K562 (cell line): ENCODE results near the gene SAE1. TPM values are rescaled to one million over a fixed set of nuclear protein-coding genes. Genes with fewer than 3 reads are reported as not detected.
A peak's percentile ranks its signal among the peaks of the same experiment; 100 is the strongest.

Experiments used
- AFF1 ChIP-seq, 2 experiments: fragments of 450-650 bp; IDR thresholded peaks; 2 replicates each; pipeline ENCODE4 v1.6.1; 2018; ENCODE audit warnings: mild to moderate bottlenecking in 2 of 2, low read depth in 1 of 2; ENCODE audit not compliant: partially characterized antibody in 2 of 2
- C11orf30 ChIP-seq: fragments of 450-650 bp; IDR thresholded peaks from 2 replicates; pipeline ENCODE4 v1.6.1; 2016; ENCODE audit warnings: low read depth, mild to moderate bottlenecking
- CREB3L1 ChIP-seq: fragments of 450-650 bp; IDR thresholded peaks from 2 replicates; pipeline ENCODE4 v1.6.1; 2014; ENCODE audit warnings: low read depth, mild to moderate bottlenecking, moderate library complexity, borderline replicate concordance
- GTF2B ChIP-seq: IDR thresholded peaks from 2 replicates; pipeline ENCODE4 v1.6.1; 2011; ENCODE audit not compliant: insufficient read length; ENCODE audit errors: extremely low read depth
- HNRNPUL1 ChIP-seq: fragments of 200-400 bp; formaldehyde crosslinking; IDR thresholded peaks from 2 replicates; pipeline ENCODE4 v1.6.1; 2017; ENCODE audit warnings: low read length
- MAZ ChIP-seq, 2 experiments: fragments of 450-650 bp in 1 of 2; sonication (generic) in 1 of 2; formaldehyde crosslinking; IDR thresholded peaks in 1 of 2; conservative IDR thresholded peaks in 1 of 2; 2 replicates each; pipeline versions ENCODE4 v1.4.0 to v1.5.0; 2020; ENCODE audit warnings: mild to moderate bottlenecking in 1 of 2, missing genetic modification reagents in 1 of 2
- PATZ1 ChIP-seq: fragments of 250-450 bp; sonication (Bioruptor Pico); IDR thresholded peaks from 2 replicates; pipeline ENCODE4 v1.5.0; 2020; ENCODE audit warnings: mild to moderate bottlenecking, borderline replicate concordance
- RBM25 ChIP-seq: fragments of 200-400 bp; formaldehyde crosslinking; IDR thresholded peaks from 2 replicates; pipeline ENCODE4 v1.6.1; 2018; ENCODE audit warnings: low read length, low read depth, moderate library complexity; ENCODE audit not compliant: severe bottlenecking
- ZBTB12 ChIP-seq: fragments of 250-450 bp; sonication (Bioruptor Pico); IDR thresholded peaks from 2 replicates; pipeline ENCODE4 v1.4.0; 2020
- ZBTB26 ChIP-seq: fragments of 450-650 bp; formaldehyde crosslinking; IDR thresholded peaks from 2 replicates; pipeline ENCODE4 v1.4.0; 2022; ENCODE audit warnings: missing genetic modification characterization
- ZNF507 ChIP-seq: conservative IDR thresholded peaks from 2 replicates; pipeline ENCODE4 v1.6.1; 2017; ENCODE audit warnings: missing genetic modification characterization, missing compliant biosample characterization
- ZNF76 ChIP-seq: fragments of 250-450 bp; sonication (Bioruptor Pico); IDR thresholded peaks from 2 replicates; pipeline ENCODE4 v1.4.0; 2020; ENCODE audit warnings: mild to moderate bottlenecking, moderate library complexity, borderline replicate concordance
- polyA plus RNA-seq, 8 experiments: library from polyadenylated mRNA; depleted of rRNA in 4 of 8; stranded (reverse) in 5 of 8; unstranded in 3 of 8; fragments of >200 nt; fragmentation: Nextera tagmentation in 2 of 8; fragmentation: Illumina TruSeq in 1 of 8; extraction: Ambion mirVana in 2 of 8; extraction: Trizol in 1 of 8; gene quantifications; 2 replicates each; pipeline versions ENCODE4 v1.2.1 to v1.2.3, GENCODE V29; 2011 to 2014; ENCODE audit warnings: inconsistent platforms in 1 of 8, missing spikeins in 1 of 8
- total RNA-seq, 7 experiments: library from RNA; depleted of rRNA in 6 of 7; stranded (reverse); fragments of >200 nt in 6 of 7; fragmentation: Illumina TruSeq in 2 of 7; extraction: Trizol in 2 of 7; gene quantifications; 2 replicates each; pipeline versions ENCODE4 v1.2.1 to v1.2.3, GENCODE V29; 2011 to 2021; ENCODE audit warnings: low replicate concordance in 1 of 7

SAE1 gene
- total and polyA plus RNA-seq, 9 of the 15 experiments (the other 6 are each of a cell fraction or from before 2014, with no cell fraction given): 82.8 to 299 (median 217) TPM

GRCh38 chr19:47210689-47211316 lies 80.2 kb downstream of the SAE1 start (continued):
- TF ChIP-seq ZBTB26 (CRISPR knock-in tag): no peak; the same call in 1 of the 2 replicates
- peak in 1 of 2 experiments; percentile 56 for TF ChIP-seq AFF1 (IDR thresholded peaks at IDR 0.05; ENCODE audit: low read depth in 1 of 2, partially characterized antibody in 2 of 2)
- TF ChIP-seq CREB3L1: 0 out of 2 replicates have a peak, but pooled peaks have one; percentile 31
- TF ChIP-seq ZNF507: peak; percentile 43
- TF ChIP-seq HNRNPUL1: no peak
- no peak; the same call in 1 of the 2 replicates for TF ChIP-seq ZBTB12 (CRISPR knock-in tag)
- TF ChIP-seq PATZ1 (CRISPR knock-in tag): 0 out of 2 replicates have a peak, but pooled peaks have one; percentile 55
- no peak for TF ChIP-seq RBM25
- peak; percentile 74; the same call in 1 of the 2 replicates for TF ChIP-seq ZNF76 (CRISPR knock-in tag)
- TF ChIP-seq MAZ (CRISPR knock-in tag; conservative IDR thresholded peaks at IDR 0.05 in 1 of 2, IDR thresholded peaks at IDR 0.05 in 1 of 2): peak in 1 of 2 experiments; percentile 58; a peak in 1 of 4 replicates
- TF ChIP-seq C11orf30: no peak
- TF ChIP-seq GTF2B: no peak
